Inferior parietal cortex (tissue), 1 donor: ENCODE data around the gene TMEM128.
"Not testable (repeated sequence)": the region's sequence is repeated elsewhere in the genome, so short reads cannot be mapped to it uniquely, and the experiment has no call there.

Source experiments
- DNase-seq: peaks from one replicate; pipeline ENCODE4 v3.0.0-alpha.2; 2016; ENCODE audit errors: extremely low spot score

TMEM128 gene

GRCh38 chr4:4248029-4248884 is at the start of gene TMEM128:
Gene TMEM128 (minus strand): TSS chr4:4248223. CDS start chr4:4248202, 21 bp downstream.
- DNase-seq = peak; percentile 98

- no peak for DNase-seq
These were observed 48.3 kb upstream of the TMEM128 start for GRCh38 chr4:4296283-4296846.

- no peak for DNase-seq
These were observed 45.3 kb upstream of the TMEM128 start for GRCh38 chr4:4293279-4293678.

- DNase-seq = peak; percentile 94
These were observed 42.2 kb upstream of the TMEM128 start, which contains the start of the genes LYAR and ZBTB49 for GRCh38 chr4:4289941-4290850. Gene LYAR (minus strand): TSS chr4:4290154. CDS start chr4:4283742, 6,412 bp downstream. Gene ZBTB49 (plus strand): TSS chr4:4290251. CDS start chr4:4299946, 9,695 bp downstream.

GRCh38 chr4:4289597-4289940 is 41.5 kb upstream of the TMEM128 start:
- DNase-seq = no peak

- no peak for DNase-seq
These were observed 41.0 kb upstream of the TMEM128 start for GRCh38 chr4:4289055-4289454.

- no peak for DNase-seq
These were observed 40.1 kb upstream of the TMEM128 start for GRCh38 chr4:4288098-4288497.

- DNase-seq = no peak
These were observed 37.0 kb upstream of the TMEM128 start for GRCh38 chr4:4284827-4285618.

GRCh38 chr4:4281787-4282186 is 33.8 kb upstream of the TMEM128 start:
- DNase-seq = no peak

GRCh38 chr4:4277531-4277930 is 29.5 kb upstream of the TMEM128 start:
- no peak for DNase-seq

- no peak for DNase-seq
These were observed 26.2 kb upstream of the TMEM128 start for GRCh38 chr4:4274226-4274625.

GRCh38 chr4:4271912-4272311 is 23.9 kb upstream of the TMEM128 start:
- DNase-seq = no peak

GRCh38 chr4:4270529-4270928 is 22.5 kb upstream of the TMEM128 start:
- no peak for DNase-seq

- no peak for DNase-seq
These were observed 21.8 kb upstream of the TMEM128 start for GRCh38 chr4:4269856-4270255.

GRCh38 chr4:4269331-4269731 is 21.3 kb upstream of the TMEM128 start:
- DNase-seq = no peak

GRCh38 chr4:4268776-4269175 is 20.8 kb upstream of the TMEM128 start:
- no peak for DNase-seq

- no peak for DNase-seq
These were observed 20.0 kb upstream of the TMEM128 start for GRCh38 chr4:4267981-4268380.

GRCh38 chr4:4260185-4260751 is 12.2 kb upstream of the TMEM128 start:
- DNase-seq = no peak

- DNase-seq = no peak
These were observed 11.6 kb upstream of the TMEM128 start for GRCh38 chr4:4259484-4260100.

- DNase-seq = not testable (repeated sequence)
These were observed 9.7 kb upstream of the TMEM128 start for GRCh38 chr4:4257705-4258104.

- no peak for DNase-seq
These were observed 8.8 kb upstream of the TMEM128 start for GRCh38 chr4:4256799-4257198.
